Measurements from ENCODE around the gene DEDD2. TPM values are rescaled to one million over a fixed set of nuclear protein-coding genes. Genes with fewer than 3 reads are reported as not detected.

The DEDD2 gene
- polyA plus RNA-seq, 1 of the 3 experiments (the other 2 are of a cell fraction): 30.2 TPM

DNA sequence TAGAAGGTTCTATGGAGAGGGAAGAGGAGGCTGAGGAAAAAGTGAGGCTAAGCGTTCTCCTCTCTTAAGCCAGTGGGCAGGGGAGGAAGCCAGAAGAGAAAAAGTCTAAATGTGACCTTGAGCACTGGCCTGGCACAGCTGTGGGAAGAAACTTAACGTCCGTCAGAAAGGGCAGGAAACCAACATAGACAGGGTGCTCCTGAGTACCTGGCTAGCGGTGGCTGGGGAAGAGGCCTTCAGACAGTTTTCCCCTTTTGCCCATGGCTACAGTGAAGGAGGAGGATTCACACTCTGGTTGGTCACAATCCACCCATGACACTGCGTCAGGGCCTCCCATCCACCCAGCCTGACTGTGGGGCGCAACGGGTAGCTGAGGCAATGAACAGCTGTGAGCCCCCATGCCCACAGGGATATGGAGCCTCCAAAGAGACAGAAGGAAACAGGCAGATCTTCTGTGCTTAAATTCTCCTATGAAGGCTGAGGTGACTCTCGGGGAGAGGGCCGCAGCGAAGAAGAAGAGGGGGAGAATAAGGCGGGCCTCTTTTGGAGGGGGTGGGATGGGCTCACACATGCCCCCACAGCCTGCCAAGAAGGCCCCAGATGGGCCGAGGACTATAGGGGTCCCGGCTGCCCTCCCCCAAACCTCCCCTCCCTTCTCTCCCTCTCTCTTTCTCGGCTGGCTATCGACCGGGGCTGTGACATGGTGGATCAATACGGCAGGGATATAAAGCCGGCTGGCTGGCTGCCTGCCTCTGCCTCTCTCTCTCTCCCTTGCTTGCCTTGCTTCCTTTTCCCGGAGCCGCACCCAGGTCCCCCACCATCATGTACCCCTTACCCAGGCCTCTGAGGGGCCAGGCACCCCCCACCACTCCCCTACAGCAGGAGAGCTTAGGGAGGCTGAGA, 65.4 kb downstream of the DEDD2 start:
- Histone ChIP-seq H3K27me3 (ENCODE audit: insufficient read depth) (peaks cover 31% of the 10 kb centered on the region), H3K27ac (ENCODE audit: low read depth in 2 of 2, low read length in 1 of 2) (no peak overlapping the region), H3K4me1 (ENCODE audit: control insufficient read depth in 1 of 2, insufficient read depth in 2 of 2, low read depth in 1 of 2, low read length in 1 of 2) (peaks cover 0 to 16% of the 10 kb centered on the region in 2 experiments; a peak in 1 of 4 replicates), H3K36me3 (replicated peaks in 1 of 2; ENCODE audit: control insufficient read depth in 1 of 2, insufficient read depth in 2 of 2, low read length in 1 of 2) (no peaks in the 10 kb centered on the region), H3K9me3 (no peaks in the 10 kb centered on the region), H3K79me2 (ENCODE audit: insufficient read depth) (no peaks in the 10 kb centered on the region), H2AFZ (ENCODE audit: low read depth) (no peak overlapping the region), H4K20me1 (ENCODE audit: insufficient read depth) (no peaks in the 10 kb centered on the region), H3K9me2 (no peaks in the 10 kb centered on the region), H3K4me3 (ENCODE audit: low read depth in 2 of 2, low read length in 1 of 2) (no peak overlapping the region), H3K4me2 (no peak overlapping the region), H3F3A (replicated peaks; ENCODE audit: insufficient read depth) (no peaks in the 10 kb centered on the region), H3K9ac (no peak overlapping the region)
- TF ChIP-seq SMC3 (IDR thresholded peaks at IDR 0.05; ENCODE audit: low read depth, low read length) (no peak), SIN3A (IDR thresholded peaks at IDR 0.05; ENCODE audit: borderline replicate concordance, low read depth, low read length) (no peak), REST (IDR thresholded peaks at IDR 0.05; ENCODE audit: low read depth, low read length) (no peak), RXRA (IDR thresholded peaks at IDR 0.05; ENCODE audit: borderline replicate concordance, low read depth) (no peak), RFX5 (IDR thresholded peaks at IDR 0.05; ENCODE audit: low read length) (no peak), NRF1 (IDR thresholded peaks at IDR 0.05; ENCODE audit: low read depth, low read length) (no peak), MXI1 (IDR thresholded peaks at IDR 0.05; ENCODE audit: low read depth, low read length) (no peak), GABPA (IDR thresholded peaks at IDR 0.05; ENCODE audit: low read depth) (no peak), EP300 (IDR thresholded peaks at IDR 0.05; ENCODE audit: borderline replicate concordance in 1 of 2, low read depth in 1 of 2, low read length in 1 of 2) (no peak), RCOR1 (IDR thresholded peaks at IDR 0.05; ENCODE audit: low read length) (no peak), FOXM1 (IDR thresholded peaks at IDR 0.05; ENCODE audit: low read depth) (no peak), MEF2A (IDR thresholded peaks at IDR 0.05; ENCODE audit: borderline replicate concordance, low read depth) (no peak), ELF1 (IDR thresholded peaks at IDR 0.05) (no peak), YY1 (IDR thresholded peaks at IDR 0.05; ENCODE audit: low read depth) (no peak)
- TF ChIP-seq, protein P1, sequence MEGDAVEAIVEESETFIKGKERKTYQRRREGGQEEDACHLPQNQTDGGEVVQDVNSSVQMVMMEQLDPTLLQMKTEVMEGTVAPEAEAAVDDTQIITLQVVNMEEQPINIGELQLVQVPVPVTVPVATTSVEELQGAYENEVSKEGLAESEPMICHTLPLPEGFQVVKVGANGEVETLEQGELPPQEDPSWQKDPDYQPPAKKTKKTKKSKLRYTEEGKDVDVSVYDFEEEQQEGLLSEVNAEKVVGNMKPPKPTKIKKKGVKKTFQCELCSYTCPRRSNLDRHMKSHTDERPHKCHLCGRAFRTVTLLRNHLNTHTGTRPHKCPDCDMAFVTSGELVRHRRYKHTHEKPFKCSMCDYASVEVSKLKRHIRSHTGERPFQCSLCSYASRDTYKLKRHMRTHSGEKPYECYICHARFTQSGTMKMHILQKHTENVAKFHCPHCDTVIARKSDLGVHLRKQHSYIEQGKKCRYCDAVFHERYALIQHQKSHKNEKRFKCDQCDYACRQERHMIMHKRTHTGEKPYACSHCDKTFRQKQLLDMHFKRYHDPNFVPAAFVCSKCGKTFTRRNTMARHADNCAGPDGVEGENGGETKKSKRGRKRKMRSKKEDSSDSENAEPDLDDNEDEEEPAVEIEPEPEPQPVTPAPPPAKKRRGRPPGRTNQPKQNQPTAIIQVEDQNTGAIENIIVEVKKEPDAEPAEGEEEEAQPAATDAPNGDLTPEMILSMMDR (IDR thresholded peaks at IDR 0.05): no peak
- TF ChIP-seq, protein P2, sequence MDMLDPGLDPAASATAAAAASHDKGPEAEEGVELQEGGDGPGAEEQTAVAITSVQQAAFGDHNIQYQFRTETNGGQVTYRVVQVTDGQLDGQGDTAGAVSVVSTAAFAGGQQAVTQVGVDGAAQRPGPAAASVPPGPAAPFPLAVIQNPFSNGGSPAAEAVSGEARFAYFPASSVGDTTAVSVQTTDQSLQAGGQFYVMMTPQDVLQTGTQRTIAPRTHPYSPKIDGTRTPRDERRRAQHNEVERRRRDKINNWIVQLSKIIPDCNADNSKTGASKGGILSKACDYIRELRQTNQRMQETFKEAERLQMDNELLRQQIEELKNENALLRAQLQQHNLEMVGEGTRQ (IDR thresholded peaks at IDR 0.05; ENCODE audit: borderline replicate concordance, low read depth, low read length): no peak
- POLR2A ChIA-PET: no interaction called here
- CTCF ChIA-PET: interaction anchor here (0.8 to 1.3 kb wide), 2 partner anchors 19 to 117 kb away, joined by 3 read pairs; no protein-coding TSS in a partner anchor
- WGBS (ENCODE audit: low lambda C conversion rate): 73% methylated on average over 19 of the region's 20 CpGs
- peak; percentile 33 for DNase-seq
